ENCODE results near the gene FBXL19. TPM values are rescaled to one million over a fixed set of nuclear protein-coding genes. Genes with fewer than 3 reads are reported as not detected.

Gene FBXL19
- polyA plus RNA-seq, 2 of the 4 experiments (the other 2 are of a cell fraction) = 5.6 to 21.5 TPM

GRCh38 chr16:30942426-30942806 lies 19.0 kb downstream of the FBXL19 start:
- peak overlapping the region; percentile 58 for H3K4me2 ChIP-seq
- no peak for DNase-seq (ENCODE audit: low read depth in 1 of 2, low spot score in 1 of 2)
- POLR2A ChIA-PET = interaction anchor here (0.9 to 1.5 kb wide), 2 partner anchors 98 to 167 kb away, joined by 3 to 5 read pairs; no protein-coding TSS in a partner anchor
- no peak overlapping the region for H3K4me3 ChIP-seq
- H3K9me3 ChIP-seq = no peaks in the 10 kb centered on the region
- H3K4me1 ChIP-seq = peaks cover 19% of the 10 kb centered on the region
- FAIRE-seq = no peak
- H3K27ac ChIP-seq = peak overlapping the region; percentile 39 to 73; a peak in 4 of 6 replicates
- CTCF ChIA-PET = interaction anchor here (0.7 to 9.5 kb wide), 31 partner anchors 10 to 264 kb away, joined by 3 to 134 read pairs (median 5); partner anchors contain the start of genes BCL7C, ORAI3 and ZNF629
- 54% methylated on average over 4 of the region's 4 CpGs for WGBS (ENCODE audit: missing lambda C conversion rate)
- no peak for ATAC-seq
- TF ChIP-seq CHD2 (IDR thresholded peaks at IDR 0.05; ENCODE audit: low read length, partially characterized antibody) (no peak), ZFP36 (IDR thresholded peaks at IDR 0.05; ENCODE audit: borderline replicate concordance, partially characterized antibody) (no peak), RNF2 (IDR thresholded peaks at IDR 0.05; ENCODE audit: borderline replicate concordance, low read depth) (no peak), RARB (CRISPR knock-in tag; IDR thresholded peaks at IDR 0.05) (no peak), TP53 (CRISPR knock-in tag; IDR thresholded peaks at IDR 0.05) (no peak), PHF8 (IDR thresholded peaks at IDR 0.05; ENCODE audit: borderline replicate concordance, low read depth) (no peak), MAX (IDR thresholded peaks at IDR 0.05) (no peak), MAFK (IDR thresholded peaks at IDR 0.05; ENCODE audit: partially characterized antibody) (no peak), CHD4 (IDR thresholded peaks at IDR 0.05; ENCODE audit: borderline replicate concordance) (no peak), NFE2L2 (conservative IDR thresholded peaks at IDR 0.05; ENCODE audit: low read length) (no peak), JUNB (IDR thresholded peaks at IDR 0.05) (no peak), MYC (IDR thresholded peaks at IDR 0.05; ENCODE audit: borderline replicate concordance, low read length) (no peak), ZC3H11A (IDR thresholded peaks at IDR 0.05) (no peak), E2F6 (IDR thresholded peaks at IDR 0.05; ENCODE audit: borderline replicate concordance, low read depth) (no peak), CBX8 (IDR thresholded peaks at IDR 0.05) (no peak), EHF (CRISPR knock-in tag; IDR thresholded peaks at IDR 0.05) (no peak), HES2 (IDR thresholded peaks at IDR 0.05) (no peak), BHLHE40 (IDR thresholded peaks at IDR 0.05; ENCODE audit: low read depth, low read length) (no peak), KDM1A (IDR thresholded peaks at IDR 0.05; ENCODE audit: low read depth) (no peak), HOXA7 (CRISPR knock-in tag; IDR thresholded peaks at IDR 0.05) (no peak)

GRCh38 chr16:30944352-30944751 lies 21.0 kb downstream of the FBXL19 start:
- CTCF ChIA-PET = interaction anchor here (0.7 to 9.5 kb wide), 4 partner anchors 8 to 463 kb away, joined by 3 to 134 read pairs (median 40); partner anchors contain the start of gene ORAI3
- Histone ChIP-seq H3K4me2 (no peak overlapping the region), H3K27ac (no peak overlapping the region), H3K4me1 (peaks cover 23% of the 10 kb centered on the region), H3K9me3 (no peaks in the 10 kb centered on the region), H3K4me3 (no peak overlapping the region)
- ATAC-seq = no peak
- FAIRE-seq = no peak
- POLR2A ChIA-PET = no interaction called here
- no peak for DNase-seq (ENCODE audit: low read depth in 1 of 2, low spot score in 1 of 2)
- TF ChIP-seq POLR2A (IDR thresholded peaks at IDR 0.05; ENCODE audit: low read length) (no peak), FOSB (CRISPR knock-in tag; IDR thresholded peaks at IDR 0.05) (no peak), KDM5A (IDR thresholded peaks at IDR 0.05) (no peak), REST (IDR thresholded peaks at IDR 0.05) (no peak), ZSCAN20 (CRISPR knock-in tag; IDR thresholded peaks at IDR 0.05) (no peak), RCOR1 (IDR thresholded peaks at IDR 0.05; ENCODE audit: low read depth, low read length) (no peak), ZC3H11A (IDR thresholded peaks at IDR 0.05) (no peak), RNF2 (IDR thresholded peaks at IDR 0.05; ENCODE audit: borderline replicate concordance, low read depth) (no peak), CHD4 (IDR thresholded peaks at IDR 0.05; ENCODE audit: borderline replicate concordance) (no peak), POLR2AphosphoS2 (conservative IDR thresholded peaks at IDR 0.05; ENCODE audit: low read length) (no peak), ZFP36 (IDR thresholded peaks at IDR 0.05; ENCODE audit: borderline replicate concordance, partially characterized antibody) (no peak), ESRRA (IDR thresholded peaks at IDR 0.05; ENCODE audit: borderline replicate concordance, low read length) (no peak), RAD21 (conservative IDR thresholded peaks at IDR 0.05 in 1 of 2, IDR thresholded peaks at IDR 0.05 in 1 of 2) (no peak), EP300 (IDR thresholded peaks at IDR 0.05) (no peak), MAZ (IDR thresholded peaks at IDR 0.05; ENCODE audit: borderline replicate concordance, low read depth, low read length) (no peak)

All from A549 (cell line).